Inflammatory macrophage treated with lipopolysaccharide for 4 hours (primary cell): ENCODE data around the gene NFKBIZ.
"Not testable (repeated sequence)": the region's sequence is repeated elsewhere in the genome, so short reads cannot be mapped to it uniquely, and the experiment has no call there.

ENCODE experiments used
- DNase-seq: peaks from one replicate; pipeline ENCODE4 v3.0.0-alpha.2; 2020

NFKBIZ gene

DNA sequence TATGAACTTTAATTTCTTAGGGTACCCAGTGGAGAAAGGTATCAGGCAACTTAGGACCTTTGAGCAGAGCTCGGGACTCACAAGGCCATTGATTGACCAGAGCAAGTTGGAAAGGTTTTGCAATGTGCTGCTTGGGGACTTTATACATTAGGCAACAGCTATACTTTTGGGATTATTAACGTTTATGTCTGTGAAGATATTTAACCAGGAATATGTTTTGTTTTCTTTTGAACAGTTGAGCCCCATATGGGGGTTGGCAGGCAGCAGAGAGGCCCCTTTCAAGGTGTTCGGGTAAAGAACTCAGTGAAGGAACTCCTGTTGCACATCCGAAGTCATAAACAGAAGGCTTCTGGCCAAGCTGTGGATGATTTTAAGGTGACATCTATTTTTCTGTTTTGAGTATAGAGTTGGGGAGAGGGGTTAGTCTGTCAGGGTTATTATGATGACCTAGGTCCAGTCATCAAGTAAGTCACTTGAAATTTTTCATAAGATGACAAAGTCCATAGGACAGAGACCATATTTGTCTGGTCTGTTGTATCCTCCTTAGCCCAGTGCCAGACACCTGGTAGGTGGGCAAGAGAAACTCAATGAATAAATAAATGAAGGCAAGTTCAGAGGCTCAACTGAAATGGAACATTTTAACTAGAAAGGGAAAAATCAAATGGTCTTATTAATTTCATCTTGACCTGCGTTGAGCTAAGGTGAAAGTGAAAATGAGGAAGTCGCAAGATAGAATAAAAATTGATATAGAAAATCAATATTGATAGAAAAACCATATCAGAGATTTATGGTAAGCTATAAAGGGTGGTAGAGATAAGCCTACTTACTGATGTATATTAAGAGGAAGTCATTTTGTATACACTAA is 2.8 kb downstream of the NFKBIZ start:
- DNase-seq, result peak; percentile 48

DNA sequence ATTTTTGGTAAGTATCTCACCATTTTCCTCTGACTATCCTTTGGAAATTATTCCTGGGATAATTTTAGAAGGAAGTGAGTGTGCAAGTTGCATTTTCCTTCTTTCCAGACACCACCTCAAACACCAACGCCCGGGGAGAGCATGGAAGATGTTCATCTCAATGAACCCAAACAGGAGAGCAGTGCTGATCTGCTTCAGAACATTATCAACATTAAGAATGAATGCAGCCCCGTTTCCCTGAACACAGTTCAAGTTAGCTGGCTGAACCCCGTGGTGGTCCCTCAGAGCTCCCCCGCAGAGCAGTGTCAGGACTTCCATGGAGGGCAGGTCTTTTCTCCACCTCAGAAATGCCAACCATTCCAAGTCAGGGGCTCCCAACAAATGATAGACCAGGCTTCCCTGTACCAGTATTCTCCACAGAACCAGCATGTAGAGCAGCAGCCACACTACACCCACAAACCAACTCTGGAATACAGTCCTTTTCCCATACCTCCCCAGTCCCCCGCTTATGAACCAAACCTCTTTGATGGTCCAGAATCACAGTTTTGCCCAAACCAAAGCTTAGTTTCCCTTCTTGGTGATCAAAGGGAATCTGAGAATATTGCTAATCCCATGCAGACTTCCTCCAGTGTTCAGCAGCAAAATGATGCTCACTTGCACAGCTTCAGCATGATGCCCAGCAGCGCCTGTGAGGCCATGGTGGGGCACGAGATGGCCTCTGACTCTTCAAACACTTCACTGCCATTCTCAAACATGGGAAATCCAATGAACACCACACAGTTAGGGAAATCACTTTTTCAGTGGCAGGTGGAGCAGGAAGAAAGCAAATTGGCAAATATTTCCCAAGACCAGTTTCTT is 3.9 kb downstream of the NFKBIZ start:
- DNase-seq, result no peak

DNA sequence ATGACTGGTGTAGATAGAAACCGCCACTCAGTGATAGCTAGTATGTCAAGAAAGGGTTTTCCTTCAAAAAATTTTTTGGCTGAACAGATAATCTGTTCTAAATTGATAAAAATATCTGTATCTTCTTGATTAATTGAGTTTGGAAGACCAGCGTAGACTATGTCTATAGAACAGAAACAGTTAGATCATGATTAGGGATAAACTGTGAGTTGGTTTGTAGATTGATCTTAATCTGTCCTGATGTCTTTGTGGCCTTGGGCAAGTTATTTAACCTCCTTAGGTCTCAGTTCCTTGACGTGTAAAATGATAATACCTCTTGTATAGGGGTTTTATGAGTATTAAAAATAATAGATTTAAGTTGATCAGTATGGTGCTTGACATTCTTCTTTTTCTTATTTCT is 4.7 kb downstream of the NFKBIZ start:
- DNase-seq, result no peak

DNA sequence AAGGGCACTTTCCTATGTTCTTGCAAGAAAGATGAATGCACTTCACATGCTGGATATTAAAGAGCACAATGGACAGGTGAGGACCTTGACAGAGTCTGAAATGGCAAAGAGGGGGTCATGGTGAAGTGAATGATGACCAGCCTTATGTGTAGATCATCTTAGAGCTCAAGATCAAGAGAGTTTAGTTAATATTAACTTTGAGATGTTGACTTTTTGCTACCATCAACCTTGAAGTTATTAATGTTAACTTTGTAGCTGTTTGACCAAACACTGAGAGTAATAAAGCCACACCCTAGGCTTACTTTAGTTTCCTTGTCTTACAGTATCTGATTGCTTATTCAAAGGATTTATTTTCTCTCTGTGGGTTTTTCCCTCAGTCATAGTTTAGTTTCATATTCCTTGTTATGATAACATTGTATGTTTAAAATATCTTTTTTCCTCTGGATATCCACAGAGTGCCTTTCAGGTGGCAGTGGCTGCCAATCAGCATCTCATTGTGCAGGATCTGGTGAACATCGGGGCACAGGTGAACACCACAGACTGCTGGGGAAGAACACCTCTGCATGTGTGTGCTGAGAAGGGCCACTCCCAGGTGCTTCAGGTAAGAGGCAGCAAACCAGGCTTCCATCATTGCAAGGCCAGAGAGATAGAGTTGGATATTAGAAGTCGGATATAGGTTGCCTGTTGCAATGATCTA is 5.4 kb downstream of the NFKBIZ start:
- no peak for DNase-seq

DNA sequence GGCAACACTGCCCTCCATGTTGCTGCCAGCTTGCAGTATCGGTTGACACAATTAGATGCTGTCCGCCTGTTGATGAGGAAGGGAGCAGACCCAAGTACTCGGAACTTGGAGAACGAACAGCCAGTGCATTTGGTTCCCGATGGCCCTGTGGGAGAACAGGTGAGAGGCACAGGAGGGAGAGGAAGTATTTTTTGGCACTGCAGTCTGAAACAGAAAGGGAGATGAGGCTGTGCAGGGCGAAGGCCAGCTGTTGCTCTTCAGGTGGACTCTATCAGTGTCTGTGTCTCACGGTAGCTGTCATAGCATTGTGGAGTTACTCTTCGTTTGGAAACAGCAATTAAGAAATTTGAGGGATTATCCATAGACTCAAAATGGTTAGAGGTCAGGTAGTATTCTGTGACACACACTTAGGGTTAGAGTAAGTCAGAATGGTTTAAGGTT is 8.0 kb downstream of the NFKBIZ start:
- DNase-seq, result no peak

DNA sequence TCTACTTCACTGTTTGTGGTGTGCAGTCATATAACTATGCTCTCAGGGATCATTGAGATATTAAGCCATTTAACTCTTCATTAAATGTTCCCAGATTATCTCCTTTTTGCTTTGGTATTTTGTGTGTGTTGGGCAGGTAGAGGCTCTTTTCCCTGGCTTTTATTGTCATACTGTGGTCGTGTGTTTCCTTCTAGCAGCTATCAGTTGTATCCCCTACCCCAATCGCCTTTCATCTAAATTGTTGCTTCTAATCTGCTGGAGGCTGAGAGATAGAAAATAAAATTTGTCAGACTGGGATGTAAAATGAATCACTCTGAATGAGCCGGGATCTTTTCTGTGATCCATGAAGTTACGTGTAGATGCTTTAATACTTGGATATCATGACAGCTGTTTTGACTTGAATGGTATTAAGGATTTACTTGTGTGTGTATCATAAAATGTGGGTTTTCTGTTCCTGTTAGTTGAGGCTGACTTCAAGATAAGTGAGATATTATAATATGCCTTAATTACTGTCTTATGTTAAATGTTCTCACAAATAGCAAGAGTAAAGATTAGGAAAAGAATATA is 9.2 kb downstream of the NFKBIZ start:
- DNase-seq, result no peak

DNA sequence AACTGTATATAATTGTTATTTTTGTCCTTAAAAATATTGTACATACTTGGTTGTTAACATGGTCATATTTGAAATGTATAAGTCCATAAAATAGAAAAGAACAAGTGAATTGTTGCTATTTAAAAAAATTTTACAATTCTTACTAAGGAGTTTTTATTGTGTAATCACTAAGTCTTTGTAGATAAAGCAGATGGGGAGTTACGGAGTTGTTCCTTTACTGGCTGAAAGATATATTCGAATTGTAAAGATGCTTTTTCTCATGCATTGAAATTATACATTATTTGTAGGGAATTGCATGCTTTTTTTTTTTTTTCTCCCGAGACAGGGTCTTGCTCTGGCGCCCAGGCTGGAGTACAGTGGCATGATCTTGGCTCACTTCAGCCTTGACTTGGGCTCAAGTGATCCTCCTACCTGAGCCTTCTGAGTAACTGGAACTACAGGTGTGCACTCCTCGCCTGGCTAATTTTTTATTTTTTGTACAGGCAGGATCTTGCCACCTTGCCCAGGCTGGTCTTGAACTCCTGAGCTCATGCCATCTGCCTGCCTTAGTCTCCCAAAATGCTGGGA is 10.7 kb downstream of the NFKBIZ start:
- DNase-seq, result no peak

DNA sequence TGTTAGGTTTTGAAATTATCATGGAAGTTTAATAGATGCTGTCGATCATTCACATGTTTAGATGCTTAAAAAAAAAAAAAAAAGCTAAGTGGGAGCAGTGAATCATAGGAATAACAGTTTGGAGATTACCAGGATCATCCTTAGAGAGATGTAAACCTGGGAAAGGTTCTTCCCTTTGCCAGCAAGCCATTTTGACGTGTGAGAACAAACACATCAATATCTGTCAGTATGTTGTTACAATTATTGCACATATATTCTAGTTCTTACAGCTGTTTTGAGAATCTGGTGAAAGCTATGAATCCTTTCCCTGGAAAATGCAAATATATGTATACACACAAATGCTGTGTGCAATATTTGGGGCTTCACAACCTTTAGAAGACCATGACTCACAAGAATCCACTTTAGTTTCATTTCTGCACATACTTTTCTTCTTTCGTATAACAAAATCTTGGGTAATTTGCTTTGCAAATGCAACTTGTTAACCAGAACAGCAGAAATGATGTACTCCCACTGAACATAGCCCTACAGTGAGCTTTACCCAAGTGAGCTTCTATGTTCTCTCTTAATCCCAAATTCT is 12.0 kb downstream of the NFKBIZ start:
- DNase-seq, result peak; percentile 84

DNA sequence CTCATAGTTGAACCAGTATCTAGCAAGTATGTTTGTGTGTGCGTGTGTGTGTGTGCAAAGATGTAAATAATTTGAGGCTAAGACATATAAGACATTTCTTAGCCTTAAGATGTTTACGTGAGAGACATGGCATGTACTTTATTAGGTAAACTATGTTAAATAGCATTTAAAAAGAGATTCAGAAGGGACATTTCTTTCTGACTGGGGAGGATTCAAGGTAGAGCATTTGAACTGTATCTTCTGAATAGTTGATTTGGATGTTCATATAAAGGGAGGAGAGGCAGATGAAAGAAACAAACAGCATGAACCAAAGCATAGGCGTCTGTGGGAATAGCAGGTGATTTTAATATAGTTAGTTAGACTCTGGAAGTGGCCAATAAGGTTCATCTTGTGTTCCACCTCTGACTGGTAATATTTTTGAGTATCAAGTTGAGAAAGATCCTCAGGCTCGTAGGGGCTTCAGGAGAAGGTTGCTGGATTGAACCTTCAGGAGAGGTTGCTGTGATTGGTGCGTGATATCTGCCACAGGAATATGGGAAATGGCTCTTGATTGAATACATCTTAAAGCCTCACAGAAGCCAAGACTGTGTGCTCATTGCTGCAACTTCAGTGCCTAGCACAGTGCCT is 12.6 kb downstream of the NFKBIZ start:
- no peak for DNase-seq

DNA sequence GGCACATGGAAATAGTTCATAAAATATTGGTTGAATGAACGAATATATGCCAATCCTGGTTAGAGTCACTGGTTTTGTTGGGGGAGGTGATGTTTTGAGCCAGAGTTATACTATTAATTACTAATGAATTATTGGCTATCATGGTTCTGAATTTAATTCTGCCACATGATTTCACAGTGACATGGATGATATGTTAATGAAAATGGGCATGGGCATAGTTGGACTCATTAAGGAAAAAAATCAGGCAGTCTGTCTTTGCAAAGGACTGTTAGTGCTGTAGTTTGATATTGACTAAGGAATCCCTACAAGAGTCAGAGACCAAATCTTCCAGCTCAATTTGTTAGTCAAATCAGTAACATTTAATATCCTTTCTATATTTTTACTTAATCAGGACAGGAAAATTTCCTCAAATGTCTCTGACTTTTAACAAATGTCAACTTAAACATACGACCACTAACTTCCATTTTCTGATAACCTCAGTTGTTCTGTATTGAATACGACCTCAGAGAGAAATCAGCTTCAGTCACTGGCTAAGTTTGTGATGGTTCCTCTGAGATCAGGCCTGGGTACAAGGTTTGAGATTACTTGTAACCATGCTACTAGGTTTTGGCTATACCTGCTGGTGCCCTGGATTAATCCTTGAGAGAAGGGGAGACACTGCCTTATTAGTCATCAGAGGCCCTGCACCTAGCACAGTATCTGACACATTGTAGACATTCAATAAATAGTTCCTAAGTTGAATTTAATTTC is 13.3 kb downstream of the NFKBIZ start:
- DNase-seq, result no peak

DNA sequence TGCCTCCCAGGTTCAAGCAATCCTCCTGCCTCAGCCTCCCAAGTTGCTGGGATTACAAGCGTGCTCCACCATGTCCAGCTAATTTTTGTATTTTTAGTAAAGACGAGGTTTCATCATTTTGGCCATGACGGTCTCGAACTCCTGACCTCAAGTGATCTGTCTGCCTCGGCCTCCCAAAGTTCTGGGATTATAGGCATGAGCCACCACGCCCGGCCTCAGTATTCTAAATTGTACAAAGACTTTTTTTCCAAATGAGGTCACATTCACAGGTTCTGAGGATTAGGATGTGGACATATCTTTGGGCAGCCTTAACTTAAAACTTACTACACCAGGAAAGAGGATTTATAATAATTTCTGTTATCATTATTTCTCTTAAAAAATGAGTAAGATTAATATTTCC is 15.6 kb downstream of the NFKBIZ start:
- DNase-seq, result not testable (repeated sequence)

DNA sequence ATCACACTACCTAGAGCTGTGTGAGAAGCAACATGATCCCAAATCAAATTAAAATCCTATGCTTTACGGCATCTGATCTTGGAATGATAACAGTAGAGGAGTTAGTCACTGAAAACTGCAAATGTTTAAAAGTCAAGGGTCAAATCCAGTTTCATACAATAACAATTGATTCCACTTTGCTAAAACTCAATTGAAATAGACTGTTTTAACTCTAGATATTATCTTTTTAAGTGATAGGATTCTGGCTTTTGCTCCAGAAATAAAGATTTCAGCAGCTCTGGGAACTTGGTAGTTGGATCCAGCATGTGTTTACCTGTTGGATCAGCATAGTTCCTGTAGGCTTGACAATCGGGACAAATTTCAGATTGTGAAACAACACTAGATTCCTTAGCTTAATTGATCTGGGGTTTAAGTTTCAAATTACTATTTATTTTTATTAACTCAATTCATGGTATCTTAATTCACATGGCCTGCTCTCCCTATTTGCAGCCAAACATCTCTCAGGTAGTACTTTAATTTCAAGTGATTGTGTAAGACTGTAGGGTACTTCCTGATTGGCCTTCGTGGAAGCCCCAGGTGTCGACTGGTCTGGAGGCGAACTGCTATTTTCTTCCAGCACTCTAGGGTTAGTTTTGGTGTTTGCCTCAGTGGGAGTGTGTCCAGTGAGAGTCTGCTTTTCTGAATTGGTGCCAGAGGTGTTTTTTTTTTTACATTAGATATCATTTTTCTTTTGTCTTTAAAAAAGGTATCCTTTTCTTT is 16.6 kb downstream of the NFKBIZ start:
- no peak for DNase-seq

DNA sequence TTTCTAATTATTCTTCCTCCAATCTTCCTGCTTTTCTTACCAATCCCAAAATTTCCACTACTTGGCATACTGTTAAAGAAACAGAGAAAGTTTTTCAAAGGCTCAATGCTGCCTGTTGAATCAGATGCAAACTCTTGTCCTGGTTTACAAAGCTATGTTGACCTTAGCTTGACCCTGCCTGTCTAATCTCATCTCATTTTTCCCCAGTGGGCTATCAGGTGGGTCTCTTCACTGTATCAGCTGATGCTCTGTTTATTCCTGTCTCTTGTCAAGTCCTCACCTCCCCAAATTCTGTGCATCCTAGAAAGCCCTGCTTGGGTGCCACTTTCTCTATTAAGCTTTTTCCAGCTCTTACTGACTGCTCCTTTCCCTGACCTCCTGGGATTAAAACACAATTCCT is 18.2 kb downstream of the NFKBIZ start:
- DNase-seq, result no peak

DNA sequence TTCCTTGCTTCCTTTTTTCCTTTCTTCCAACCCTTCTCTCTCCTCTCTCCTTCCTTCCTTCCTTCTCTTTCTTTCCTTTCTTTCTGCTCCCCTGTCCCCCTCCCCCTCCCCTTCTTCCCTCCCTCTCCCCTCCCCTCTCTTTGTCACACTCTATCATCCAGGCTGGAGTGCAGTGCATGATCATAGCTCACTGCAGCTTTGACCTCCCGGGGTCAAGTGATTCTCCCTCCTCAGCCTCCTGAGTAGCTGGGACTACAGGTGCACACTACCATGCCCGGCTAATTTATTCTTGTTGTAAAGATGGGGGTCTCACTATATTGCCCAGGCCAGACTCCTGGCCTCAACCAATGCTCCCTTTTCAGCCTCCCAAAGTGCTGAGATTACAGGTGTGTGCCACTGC is 18.7 kb downstream of the NFKBIZ start:
- DNase-seq, result no peak

DNA sequence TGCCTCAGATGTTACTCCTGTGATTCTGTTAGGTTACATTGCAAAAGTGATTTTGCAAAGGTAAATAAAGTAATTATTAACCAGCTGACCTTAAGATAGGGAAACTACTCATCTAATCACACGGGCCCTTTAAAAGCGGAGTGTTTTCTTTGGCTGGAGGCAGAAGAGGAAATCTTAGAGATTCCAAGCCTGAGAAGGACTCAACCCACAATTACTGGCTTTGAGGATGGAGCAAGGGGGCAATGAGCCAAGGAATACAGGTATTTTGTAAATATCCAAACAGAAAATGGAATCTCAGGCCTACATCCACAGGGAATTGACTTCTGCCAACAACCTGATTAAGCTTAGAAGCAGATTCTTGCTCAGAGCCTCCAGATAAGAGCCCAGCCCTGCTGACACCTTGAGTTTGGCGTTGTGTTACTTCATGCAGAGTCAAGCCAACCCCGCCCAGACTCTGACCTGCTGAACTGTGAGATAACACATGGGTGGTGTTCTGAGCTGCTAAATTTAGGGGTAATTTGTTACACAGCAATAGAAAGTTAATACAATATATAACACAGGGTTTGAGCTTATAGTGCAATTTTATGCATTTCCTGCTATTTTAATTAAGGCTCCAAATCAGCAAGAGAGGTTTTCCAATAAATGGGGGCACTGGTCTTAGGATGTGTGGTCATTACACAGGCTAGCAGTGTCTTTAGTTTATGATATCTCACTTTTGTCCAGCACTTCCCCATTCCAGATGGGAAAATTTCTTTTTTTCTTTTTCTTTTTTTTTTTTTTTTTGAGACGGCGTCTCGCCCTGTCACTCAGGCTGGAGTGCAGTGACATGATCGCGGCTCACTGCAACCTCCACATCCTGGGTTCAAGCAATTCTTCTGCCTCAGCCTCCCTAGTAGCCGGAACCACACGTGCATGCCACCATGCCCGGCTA is 19.5 kb downstream of the NFKBIZ start:
- DNase-seq, result peak; percentile 49

DNA sequence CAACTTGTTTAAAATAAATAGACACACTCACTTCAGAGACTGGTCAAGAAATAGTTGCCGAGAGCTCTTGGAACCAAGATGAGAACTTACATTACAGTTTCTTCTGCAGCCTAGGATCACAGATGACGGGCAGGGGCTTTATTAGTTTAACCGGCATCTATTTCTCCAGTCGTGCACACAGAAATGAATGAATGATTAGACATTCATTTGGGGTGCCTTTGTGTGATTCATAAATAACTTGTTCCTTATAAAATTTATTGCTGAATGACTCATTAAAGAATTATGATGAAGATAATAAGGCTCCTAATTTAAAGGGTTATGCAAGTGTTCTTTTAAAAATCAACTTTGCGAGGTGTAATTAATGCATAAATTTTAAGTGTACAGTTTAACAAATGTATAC is 20.8 kb downstream of the NFKBIZ start:
- no peak for DNase-seq

DNA sequence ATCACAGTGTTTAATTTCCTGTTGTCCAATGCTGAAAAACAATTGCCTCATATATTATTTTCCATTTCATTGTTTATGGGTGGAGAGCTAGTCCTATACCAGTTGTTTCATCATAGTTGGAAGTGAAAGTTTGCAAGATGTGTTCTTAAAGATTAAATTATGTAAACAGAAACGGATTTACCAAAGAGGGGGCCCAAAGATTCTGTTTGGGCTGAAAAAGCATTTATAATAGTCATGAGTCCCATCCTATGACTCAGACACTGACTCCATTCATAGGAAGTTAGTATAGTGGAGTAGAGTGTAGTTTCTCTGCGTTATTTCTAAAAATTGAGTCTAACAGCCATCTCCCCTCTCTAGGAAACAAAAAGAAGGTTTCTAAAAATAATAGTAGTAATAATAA is 24.3 kb downstream of the NFKBIZ start:
- peak; percentile 97 for DNase-seq

DNA sequence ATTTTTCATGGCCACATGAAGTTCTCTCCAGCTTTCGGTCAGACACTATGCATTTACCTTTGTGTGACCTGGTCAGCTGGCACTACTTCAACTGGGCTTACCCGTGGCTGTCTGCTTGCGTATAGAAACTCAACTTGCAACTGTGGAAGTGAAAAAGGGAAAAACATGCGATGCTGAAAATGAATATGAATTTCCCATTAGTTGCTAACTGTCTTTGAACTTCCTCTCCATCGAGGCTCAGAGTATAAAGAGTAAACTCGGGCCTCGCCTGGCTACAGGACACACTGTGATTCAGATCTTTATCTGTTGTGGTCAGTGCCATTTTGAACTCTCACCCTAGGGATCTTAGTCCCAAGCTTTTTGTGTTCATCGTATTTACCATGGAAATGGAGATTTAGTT is 26.8 kb downstream of the NFKBIZ start:
- peak; percentile 83 for DNase-seq

DNA sequence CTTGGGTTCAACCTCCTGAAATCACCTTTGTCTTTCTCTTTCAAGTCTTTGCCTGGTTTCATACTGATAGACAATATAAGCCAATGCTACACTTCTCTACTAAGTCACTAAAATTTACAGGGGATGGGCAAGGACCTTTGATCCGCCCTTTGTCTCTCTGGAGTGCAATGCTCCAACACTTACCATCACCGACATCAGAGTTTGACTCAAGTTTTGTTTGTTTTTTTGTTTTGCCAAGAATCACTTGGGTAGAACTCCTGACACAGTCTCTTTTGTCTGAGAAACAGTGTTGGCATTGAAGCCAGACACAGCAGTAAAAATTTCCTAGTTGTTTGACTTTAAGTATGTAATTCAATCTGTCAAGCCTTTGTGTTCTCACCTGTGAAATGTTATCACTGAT is 29.3 kb downstream of the NFKBIZ start:
- DNase-seq, result no peak
